GM21529 (cell line): Measurements from ENCODE around the gene MAP4K4.

ENCODE experiments used
- ATAC-seq: cut with Tn5 transposase; IDR thresholded peaks from one replicate; pipeline ENCODE4 v1.9.1; 2021; ENCODE audit not compliant: unreplicated experiment

The MAP4K4 gene

DNA sequence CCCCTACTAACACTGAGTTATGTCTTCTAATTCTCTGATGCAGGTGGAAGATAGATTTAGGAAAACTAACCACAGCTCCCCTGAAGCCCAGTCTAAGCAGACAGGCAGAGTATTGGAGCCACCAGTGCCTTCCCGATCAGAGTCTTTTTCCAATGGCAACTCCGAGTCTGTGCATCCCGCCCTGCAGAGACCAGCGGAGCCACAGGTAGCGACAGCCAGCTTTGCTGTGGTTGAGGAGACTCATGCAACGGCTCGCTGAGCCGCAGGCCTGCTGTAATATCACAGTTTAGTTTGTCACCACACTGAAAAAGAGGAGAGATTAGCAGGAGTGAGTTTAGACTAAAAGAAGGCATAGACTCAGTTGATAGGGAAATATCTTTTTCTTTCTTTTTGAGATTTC lies 163.3 kb downstream of the MAP4K4 start:
- no peak for ATAC-seq

DNA sequence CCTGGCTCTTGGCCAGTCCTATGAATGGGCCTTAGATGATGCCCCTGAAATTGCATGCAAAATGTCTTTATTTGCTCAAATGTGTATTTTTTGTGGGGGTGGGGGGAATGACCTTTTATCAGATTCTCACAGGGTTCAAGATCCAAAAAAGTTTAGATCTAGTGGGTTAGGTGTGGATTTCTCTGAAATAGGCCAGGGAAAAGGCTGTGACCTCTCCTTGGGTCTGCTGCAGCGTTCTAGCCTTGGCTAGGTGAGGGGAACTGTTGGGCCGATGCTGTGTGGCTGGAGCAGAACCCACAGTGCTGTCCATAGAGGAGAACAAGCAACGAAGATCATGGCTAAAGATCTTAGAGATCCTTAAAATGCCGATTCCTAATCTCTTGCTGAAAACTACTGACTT lies 163.9 kb downstream of the MAP4K4 start:
- no peak for ATAC-seq

DNA sequence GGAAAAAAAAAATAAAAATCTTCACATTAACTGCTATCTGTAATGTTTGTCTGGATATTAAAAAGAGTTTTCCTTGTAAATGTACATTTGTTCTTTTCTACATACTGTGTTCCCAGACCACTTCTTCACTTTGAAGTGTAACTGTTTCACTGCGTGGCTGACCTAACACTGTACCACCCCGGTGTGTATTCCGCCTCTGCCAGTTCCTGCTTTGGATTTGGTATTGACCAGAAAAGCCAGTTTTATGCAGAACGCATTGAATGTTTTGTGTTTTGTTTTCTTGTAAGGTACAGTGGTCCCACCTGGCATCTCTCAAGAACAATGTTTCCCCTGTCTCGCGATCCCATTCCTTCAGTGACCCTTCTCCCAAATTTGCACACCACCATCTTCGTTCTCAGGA lies 166.0 kb downstream of the MAP4K4 start:
- ATAC-seq, result no peak

DNA sequence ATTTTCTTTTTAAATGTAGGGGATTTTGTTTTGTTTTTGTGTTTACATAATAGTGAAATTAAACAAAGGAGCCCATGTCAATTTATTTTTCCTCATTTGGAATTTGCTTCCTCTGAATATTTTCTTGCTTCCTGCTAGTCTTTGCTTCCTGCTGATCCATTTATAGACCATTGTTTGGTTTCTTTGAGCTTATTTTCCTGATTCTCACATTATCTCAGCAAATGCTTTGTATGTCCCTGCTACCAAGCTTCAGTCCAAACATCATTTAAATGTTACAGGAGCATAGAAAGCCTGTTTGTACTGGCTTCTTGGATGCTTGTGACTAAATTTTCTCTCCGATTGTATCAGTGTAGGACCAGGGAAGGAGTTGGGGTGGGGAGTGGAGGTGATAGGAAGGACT lies 166.9 kb downstream of the MAP4K4 start:
- ATAC-seq, result no peak

DNA sequence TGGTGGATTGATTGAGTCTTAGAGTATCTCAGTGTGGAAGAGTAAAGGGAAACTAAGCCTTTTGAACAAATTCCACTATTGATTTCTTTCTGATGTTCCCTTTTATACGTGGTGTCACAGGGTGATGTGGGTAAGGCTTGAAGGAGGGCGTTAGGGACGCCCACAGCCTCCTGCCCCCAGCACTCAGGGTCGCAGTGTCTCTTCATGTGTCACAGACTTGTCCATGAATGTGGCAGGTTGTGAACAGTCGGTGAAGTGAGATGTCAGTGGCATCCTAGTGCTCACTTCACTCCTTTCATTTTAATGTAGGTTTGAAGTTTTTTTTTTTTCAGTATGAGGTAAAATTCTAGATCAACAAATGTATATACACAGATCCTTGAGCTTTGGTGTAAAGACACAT lies 171.0 kb downstream of the MAP4K4 start:
- ATAC-seq, result no peak

DNA sequence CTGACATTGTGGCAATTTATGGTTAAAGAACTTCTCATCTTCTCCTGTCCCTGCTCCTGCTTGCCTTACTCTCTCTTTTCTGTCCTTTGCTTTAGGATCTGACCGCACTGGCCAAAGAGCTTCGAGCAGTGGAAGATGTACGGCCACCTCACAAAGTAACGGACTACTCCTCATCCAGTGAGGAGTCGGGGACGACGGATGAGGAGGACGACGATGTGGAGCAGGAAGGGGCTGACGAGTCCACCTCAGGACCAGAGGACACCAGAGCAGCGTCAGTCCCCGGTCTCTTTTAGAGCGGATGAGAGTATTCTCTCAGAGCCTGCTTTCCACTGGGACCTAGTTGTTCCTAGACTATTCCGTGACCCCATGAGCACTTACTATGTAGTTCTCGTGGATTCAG lies 172.0 kb downstream of the MAP4K4 start:
- ATAC-seq, result no peak

DNA sequence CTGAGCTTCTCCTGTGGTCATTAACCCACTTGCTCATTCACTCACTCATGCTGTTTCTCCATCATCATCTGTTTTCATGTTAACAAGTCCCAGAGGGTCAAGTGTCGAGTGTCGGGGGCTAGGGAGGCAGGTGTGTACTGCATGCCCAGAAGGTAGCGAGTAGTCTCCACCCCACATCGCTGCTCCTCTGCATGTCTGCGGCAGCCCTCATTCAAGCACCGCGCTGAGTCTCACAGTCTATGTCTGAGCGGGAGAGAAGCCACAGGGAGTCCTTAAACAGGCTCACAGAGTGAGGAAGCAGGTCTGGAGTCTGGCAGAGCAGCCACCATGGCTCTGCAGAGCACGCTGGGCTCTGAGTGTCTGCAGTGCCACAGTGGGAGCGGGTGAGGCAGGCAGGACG lies 172.9 kb downstream of the MAP4K4 start:
- ATAC-seq, result no peak

DNA sequence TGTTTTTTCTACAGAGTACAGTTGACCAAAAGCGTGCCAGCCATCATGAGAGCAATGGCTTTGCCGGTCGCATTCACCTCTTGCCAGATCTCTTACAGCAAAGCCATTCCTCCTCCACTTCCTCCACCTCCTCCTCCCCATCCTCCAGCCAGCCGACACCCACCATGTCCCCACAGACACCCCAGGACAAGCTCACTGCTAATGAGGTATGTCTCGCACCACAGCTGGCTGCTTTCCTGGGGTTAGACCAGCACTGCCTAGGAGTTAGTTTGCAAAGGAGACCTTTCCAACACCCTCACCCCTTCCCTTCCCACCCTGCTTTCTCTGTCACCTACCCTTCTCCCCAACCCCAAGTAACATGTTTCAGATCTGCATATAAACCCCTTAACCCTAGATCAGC lies 174.0 kb downstream of the MAP4K4 start:
- ATAC-seq, result no peak

DNA sequence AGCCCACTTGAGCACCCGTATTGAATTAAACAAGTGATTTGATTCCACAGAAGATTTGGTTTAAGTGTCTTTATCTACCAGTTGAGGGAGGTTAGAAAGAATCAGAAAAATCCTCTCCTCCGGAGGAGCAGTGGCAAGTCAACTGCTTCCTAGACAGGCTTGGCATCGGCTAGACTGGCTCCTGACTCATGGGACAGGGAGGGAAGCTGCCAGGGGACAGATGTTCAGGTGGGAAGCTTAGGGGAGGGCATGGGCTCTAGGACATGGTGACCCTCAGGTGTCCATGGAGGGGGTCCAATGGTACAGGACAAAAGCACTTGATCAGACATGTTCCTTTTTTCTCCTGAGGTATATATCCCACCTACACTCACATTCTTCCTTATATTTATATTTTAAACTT lies 175.0 kb downstream of the MAP4K4 start:
- ATAC-seq, result no peak

DNA sequence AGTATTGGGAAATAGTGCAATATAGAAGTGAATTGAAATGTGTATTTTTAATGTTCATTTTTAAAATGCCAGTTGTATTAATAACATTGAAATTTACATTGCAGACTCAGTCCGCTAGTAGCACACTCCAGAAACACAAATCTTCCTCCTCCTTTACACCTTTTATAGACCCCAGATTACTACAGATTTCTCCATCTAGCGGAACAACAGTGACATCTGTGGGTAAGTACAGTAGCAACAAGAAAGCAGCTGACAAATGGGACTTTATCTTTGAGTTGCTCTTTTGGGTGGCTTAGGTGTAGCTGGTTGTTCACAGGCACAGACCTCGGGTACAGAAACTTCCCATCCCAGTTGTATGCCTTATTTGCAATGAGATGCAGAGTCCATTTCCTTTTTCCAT lies 176.0 kb downstream of the MAP4K4 start:
- no peak for ATAC-seq

DNA sequence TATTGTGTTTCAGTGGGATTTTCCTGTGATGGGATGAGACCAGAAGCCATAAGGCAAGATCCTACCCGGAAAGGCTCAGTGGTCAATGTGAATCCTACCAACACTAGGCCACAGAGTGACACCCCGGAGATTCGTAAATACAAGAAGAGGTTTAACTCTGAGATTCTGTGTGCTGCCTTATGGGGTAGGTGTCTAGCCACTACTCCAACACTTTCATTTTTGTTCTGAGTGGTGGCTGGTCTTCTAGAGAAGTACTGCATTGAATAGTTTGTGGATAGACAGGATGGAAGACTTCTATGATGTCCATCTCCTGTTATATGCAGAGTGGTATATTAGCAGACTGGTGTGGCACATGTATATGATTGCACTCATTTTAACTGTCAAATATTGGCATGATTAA lies 176.6 kb downstream of the MAP4K4 start:
- ATAC-seq, result no peak

DNA sequence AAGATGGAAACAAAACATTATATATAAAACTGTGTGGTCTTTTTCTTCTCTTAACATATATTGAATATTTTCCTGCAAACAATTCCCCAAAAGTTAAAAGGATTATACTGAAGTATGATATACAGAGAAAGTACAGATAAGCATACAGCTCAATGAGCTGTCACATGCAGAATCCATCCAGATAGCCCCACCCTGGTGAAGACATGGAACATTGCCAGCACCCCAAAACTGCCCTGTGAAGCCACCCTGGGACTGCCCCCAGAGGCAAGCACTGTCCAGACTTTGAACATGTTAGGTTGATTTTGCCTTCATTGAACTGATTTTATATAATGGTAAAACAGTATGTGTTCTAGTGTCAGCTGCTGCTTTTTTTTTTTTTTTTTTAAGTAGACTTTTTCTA lies 182.0 kb downstream of the MAP4K4 start:
- ATAC-seq, result no peak

DNA sequence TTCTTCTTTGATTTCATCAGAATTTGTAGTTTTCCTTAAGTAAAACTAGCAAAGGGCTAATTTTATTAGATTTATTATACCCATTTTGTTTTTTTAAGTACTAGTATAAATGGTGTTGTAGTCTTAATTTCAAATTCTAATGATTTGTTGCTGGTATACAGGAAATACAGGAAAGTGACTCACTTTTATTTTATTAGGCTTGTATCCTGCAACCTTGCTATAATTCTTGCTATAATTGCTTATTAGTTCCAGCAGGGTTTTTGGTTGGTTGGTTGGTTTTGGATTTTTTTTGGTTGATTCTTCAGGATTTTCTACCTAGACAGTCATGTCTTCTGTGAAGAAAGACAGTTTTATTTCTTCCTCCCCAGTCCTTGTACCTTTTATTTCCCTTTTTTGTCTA lies 183.6 kb downstream of the MAP4K4 start:
- ATAC-seq, result no peak

DNA sequence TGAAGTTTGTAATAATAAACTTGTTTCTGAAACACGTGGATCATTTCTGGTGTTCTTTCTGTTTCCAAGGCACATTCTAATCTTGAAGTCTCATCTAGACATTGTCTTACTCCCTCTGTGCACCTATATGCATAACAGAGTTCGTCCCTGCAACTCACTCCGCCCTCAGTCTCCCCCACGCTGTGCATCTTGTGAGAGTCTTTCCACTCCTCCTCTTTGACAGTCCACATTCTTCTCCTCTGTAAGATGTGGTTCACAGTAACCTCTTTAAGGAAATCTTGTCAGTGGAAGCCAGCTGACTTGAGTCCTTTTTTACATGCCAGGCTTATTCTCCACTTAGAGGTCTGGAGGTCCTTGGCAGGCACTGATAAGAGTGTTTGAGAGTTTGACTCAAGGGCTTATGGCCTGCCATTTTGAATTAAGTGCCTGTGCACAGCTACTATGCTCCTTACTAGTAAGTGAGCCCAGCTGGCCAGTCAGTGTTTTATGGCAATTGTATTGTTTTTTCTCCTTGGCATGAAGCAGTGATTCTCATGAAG lies 185.3 kb downstream of the MAP4K4 start:
- no peak for ATAC-seq

DNA sequence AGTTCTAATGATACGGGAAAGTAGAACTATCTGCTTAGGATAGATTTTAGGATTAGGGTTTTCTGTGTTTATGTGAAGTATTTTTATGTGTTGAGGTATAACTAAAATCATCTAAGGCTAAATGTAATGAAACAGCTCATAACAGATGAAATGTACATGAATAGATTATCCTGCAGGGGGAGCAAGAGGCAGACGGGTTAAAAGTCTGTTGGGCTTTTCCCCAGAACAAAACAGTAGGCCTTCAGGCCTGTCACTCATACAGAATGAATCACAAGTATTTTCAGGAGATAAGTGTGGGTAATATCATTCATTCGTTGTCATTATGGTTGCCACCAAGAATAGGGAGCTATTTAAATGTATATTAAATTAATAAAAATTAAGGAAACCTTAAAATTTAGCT lies 186.4 kb downstream of the MAP4K4 start:
- peak; percentile 69 for ATAC-seq

DNA sequence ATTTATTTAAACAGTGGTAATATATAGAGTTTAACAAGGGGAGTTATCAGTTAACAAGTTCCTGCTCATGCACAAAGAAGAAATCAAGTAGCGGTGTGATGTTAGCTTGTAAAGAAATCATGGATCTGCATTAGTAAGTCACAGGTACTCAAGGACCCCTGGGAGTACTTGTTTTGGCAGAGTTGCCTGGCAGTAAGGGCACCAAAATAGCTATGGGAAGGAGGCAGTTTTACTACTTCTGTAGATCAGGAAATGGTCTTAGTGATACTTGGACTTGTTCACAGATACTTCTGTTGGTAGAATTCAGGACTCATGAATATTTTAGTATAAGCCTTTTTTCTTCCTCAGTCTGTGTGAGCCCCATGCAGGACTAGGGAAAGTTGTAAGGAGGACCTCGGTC lies 186.9 kb downstream of the MAP4K4 start:
- no peak for ATAC-seq

DNA sequence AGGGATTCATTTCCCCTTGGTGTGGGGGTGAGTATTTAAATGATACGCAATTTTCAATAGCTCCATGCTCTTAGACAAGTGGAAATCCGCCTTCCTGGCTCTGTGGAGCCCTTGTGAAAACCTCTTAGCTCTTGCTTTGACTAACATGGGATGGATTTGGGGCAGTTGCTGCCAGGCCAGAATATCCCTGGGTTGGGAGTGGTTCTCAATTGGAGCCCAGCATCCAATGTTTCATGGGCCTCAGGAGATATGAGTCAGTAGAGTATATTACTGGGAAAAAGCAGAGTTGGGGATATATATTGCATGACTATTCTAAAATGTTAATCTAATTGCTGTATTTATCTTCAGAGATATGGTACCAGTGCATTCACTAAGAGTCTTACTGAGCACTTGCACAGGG lies 189.8 kb downstream of the MAP4K4 start:
- no peak for ATAC-seq

DNA sequence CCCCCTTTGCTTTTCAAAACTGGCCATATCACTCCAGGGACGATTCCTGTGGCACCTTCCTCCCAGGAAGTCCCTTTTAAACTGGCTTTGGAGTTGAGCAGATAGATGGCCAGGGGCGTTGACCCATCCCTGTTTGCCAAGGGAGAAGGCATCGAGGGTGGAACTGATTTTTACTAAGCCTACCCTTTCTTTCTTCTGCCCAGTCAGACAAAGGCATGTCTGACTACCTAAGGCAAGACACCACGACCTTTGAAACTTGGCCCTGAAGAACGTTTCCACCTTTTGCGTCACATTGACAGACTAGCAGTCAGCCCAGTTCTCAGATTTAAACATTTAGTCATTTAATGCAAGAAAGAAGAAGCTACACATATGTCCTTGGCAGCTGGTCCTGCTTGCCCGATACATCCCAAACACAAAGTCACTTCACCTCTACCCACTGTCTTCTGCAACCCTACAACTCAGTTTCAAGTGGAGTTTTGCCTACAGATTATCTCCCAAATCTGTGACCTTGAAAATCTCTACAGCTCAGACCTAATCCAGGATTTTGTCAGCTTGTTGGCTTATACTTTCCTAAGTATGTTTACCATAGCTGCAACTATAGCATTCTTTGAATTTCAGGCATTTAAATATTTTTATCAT lies 192.1 kb downstream of the MAP4K4 start:
- ATAC-seq, result no peak

DNA sequence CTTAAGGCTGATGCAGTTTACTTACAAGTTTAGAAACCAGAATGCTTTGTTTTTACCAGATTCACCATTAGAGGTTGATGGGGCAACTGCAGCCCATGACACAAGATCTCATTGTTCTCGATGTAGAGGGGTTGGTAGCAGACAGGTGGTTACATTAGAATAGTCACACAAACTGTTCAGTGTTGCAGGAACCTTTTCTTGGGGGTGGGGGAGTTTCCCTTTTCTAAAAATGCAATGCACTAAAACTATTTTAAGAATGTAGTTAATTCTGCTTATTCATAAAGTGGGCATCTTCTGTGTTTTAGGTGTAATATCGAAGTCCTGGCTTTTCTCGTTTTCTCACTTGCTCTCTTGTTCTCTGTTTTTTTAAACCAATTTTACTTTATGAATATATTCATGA lies 194.9 kb downstream of the MAP4K4 start:
- ATAC-seq, result no peak

DNA sequence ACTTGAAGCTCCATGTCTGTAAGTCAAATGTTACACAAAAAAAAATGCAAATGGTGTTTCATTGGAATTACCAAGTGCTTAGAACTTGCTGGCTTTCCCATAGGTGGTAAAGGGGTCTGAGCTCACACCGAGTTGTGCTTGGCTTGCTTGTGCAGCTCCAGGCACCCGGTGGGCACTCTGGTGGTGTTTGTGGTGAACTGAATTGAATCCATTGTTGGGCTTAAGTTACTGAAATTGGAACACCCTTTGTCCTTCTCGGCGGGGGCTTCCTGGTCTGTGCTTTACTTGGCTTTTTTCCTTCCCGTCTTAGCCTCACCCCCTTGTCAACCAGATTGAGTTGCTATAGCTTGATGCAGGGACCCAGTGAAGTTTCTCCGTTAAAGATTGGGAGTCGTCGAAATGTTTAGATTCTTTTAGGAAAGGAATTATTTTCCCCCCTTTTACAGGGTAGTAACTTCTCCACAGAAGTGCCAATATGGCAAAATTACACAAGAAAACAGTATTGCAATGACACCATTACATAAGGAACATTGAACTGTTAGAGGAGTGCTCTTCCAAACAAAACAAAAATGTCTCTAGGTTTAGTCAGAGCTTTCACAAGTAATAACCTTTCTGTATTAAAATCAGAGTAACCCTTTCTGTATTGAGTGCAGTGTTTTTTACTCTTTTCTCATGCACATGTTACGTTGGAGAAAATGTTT lies 196.3 kb downstream of the MAP4K4 start:
- no peak for ATAC-seq

DNA sequence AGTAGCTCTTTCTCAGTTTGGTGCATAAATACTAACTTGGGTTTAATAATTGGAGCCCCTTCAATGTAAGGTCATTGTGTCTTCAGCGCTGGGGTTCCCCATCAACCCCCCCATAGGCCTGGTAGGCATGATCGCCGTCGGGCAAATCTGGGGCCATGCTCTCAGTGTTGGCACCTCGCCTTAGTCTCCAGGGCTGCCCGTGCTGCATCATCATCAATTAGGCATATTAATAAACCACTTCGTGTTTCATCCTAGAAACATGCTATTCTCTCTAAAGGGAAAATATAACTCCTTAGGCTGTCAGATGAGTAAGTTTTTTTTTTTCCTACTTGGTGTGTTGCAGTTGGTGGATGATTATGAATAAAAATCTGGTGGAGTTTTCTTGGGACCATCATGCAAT lies 197.5 kb downstream of the MAP4K4 start:
- ATAC-seq, result no peak

DNA sequence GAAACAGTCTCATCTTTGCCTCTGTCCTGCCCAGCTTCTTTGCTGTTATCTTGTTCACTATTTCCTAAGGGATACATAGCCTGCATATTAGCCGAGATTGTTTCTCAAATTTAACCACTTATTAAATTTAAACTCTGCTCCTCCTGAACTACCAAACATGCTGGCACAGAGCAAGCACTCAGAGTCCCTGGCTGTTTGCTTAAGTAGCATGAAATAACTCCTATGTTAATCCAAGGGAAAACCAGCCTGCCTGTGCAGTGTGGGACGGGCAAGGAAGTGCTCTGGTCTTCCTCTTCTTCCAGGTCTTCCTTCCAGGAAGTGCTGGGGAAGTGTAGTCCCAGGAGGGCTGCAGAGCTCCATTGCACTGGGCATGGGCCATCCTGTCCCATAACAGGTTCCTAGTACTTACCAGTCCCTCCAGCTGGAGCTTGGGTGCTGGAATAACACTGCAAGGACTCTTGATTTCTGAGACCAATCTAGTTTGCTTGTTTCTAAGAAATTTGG lies 198.4 kb downstream of the MAP4K4 start:
- ATAC-seq, result no peak

DNA sequence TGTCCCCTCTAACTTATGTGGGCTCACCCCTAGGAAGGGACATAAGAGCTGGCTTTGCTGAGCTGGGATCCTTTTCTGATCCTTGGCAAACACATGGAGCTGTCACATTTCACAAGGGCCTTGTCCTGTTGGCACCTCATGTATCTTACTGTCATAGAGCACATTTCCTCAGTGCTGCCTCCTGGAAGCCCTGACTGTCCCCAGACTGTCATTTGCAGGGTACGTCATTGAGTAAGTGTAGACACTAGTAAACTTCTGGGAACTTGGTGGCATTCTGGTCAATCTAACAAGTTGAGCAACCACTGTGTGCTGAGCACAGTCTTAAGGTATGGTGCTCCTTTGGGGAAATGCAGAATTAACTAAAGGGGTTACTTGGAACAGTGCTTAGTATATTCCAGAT lies 199.8 kb downstream of the MAP4K4 start:
- ATAC-seq, result no peak
